ENCODE data around the gene IL2RA.
A peak's percentile ranks its signal among the peaks of the same experiment; 100 is the strongest.

DNA sequence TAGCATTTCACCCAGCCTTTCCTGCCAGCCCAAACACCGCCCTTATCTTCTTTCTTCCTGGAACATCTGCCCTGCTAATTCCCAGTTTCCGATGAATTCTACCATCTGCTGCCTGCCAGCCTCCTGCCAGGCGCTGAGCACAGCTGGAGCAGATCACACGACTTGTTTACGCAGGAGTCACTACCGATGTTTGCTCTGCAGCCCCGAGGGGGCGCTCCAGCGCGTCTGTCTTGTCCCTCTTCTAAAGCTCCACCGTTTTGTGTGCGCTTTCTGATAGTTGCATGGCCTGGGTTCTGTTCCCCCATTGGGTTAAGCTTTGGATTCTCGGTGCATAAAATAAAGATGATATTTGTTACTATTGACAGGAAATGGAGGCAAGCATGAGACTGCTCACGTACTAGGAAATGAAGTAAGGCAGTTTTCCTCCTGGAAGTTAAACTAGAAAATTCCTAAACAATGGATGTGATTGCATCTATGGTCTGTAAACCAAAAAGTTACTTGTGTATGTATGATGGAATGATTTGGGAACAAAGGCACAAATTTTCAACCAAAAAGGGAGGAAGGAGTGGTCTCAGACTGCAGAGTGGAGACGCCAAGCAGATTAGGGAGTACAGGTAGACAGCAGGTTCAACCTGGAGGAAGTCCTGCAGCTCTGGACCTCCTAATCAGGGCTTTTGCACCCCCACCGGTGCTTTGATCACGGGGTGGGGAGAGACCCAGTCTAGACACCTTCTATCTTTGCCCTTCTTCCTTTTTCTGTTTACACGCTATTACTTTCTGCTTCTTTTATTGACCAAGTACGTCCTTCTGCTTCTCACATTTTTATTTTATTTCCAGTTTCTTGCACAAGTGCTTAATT, 24.4 kb upstream of the IL2RA start:
- peak; percentile 65 to 79 (median 74) for TF ChIP-seq CTCF (IDR thresholded peaks at IDR 0.05)
- peak; percentile 27 to 72 for TF ChIP-seq EP300 (IDR thresholded peaks at IDR 0.05)
- no peak for TF ChIP-seq POLR2A (IDR thresholded peaks at IDR 0.05)
